ENCODE results near the gene LIF.

Gene LIF

DNA sequence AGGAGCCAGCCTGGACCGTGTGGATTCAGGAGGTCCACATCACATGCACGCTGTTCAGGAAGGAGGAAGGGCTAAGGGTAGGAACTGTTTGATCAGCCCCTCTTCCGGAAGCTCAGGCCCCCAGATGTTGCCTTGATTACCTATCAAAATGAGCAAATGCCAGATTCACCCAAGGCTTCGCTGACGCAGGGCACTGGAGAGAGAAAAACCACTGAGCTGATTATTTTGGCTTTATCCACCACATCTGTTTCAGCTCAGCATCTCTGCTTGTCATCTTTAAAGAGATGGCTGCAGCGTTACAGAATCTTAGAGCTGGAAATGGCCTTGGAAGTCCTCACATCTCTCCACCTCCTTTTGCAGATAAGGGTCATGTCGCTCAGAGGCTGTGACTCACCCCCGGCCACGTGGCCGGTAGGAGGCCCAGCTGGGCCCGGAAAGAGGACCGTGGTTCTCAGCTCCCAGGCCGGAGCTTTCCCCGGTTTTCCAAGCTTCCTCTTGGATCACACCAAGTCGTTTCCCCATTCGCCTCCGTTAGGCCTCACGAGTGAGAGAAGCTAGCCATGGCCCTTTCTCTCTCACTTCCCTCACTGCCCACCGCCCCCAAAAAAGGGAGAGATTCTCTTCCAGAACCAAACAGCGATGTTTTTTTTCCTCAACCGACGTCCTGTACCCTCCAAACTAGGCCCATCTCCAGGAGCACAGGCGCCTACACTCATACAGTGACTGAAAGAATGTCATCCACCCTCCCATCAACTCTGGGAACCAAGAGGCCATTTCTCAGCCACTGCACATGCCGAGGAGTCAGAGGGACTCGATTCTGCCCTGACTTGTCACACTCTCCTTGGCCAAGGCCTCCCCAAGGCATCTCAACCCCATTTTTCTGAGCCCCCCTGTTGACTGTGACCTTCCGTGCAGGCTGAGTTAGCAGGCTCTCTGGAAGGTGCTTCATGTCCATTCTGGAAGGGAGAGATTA is 37.6 kb downstream of the LIF start:
- no peak overlapping the region for H3K4me3 ChIP-seq (replicated peaks; ENCODE audit: low read depth, low read length)
- peak; percentile 72 for DNase-seq (ENCODE audit: extremely low read depth, low read depth)
- TF ChIP-seq, protein P1, sequence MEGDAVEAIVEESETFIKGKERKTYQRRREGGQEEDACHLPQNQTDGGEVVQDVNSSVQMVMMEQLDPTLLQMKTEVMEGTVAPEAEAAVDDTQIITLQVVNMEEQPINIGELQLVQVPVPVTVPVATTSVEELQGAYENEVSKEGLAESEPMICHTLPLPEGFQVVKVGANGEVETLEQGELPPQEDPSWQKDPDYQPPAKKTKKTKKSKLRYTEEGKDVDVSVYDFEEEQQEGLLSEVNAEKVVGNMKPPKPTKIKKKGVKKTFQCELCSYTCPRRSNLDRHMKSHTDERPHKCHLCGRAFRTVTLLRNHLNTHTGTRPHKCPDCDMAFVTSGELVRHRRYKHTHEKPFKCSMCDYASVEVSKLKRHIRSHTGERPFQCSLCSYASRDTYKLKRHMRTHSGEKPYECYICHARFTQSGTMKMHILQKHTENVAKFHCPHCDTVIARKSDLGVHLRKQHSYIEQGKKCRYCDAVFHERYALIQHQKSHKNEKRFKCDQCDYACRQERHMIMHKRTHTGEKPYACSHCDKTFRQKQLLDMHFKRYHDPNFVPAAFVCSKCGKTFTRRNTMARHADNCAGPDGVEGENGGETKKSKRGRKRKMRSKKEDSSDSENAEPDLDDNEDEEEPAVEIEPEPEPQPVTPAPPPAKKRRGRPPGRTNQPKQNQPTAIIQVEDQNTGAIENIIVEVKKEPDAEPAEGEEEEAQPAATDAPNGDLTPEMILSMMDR (IDR thresholded peaks at IDR 0.05; ENCODE audit: low read depth, low read length, missing control alignments) = no peak

DNA sequence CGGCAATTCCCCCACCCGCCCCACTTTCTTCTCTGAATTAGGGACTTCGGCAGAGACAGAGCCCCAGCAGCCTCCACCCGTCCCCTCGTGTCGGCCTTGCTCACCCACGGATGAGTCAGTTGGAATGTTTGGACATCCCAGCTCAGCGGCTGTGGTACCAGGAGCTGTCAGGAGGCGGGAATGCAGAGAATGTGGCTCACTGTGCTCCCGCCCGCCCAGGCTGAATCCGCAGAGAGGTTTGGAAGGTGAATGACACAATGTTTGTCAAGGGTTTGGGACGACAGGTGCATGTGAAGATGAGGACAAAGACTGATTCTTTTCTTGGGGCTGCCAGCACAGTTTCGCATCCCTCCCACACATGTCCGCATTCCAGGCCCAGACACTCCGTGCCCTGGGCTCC is 39.6 kb downstream of the LIF start:
- peak; percentile 74 for DNase-seq (ENCODE audit: extremely low read depth, low read depth)
- TF ChIP-seq, protein P1 (IDR thresholded peaks at IDR 0.05; ENCODE audit: low read depth, low read length, missing control alignments) = no peak
- no peak overlapping the region for H3K4me3 ChIP-seq (replicated peaks; ENCODE audit: low read depth, low read length)

DNA sequence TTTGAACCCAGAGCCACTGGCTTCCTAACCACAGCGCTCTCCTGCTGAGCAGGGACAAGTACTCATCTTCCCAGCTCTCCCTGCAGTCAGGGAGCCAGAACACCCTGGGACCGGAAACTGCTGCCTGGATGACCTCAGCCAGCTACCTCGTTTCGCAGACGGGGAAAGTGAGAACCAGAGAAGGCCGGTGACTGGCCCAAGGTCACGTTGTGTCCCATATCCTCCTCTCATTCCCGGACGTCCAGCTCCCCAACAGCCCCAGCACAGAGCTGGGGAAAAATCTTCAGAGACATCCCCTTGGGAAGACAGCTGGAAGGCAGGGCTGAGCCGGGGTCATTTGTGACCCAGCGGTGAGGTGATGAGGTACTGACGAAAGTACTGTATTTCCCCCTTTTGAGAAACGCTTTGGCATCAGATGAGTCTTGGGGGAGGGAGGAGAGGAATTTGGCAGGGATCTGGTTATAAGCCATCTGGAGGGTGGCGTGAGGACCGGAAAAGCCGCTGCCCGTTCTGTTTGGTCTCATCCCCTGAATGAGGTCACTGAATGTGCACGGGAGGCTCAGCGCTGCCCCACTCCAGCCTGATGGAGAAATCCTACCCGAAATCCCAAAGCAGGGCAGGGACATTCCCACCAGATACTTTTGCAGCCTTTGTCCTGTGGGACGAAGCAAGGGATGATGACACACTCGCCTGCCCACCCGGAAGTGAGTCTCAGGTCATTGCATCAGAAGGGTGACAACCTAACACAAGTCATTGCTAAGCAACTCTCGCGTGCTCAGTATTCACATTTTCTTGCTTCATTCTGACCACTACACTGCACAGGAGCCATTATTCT is 41.1 kb downstream of the LIF start:
- TF ChIP-seq, protein P1 (IDR thresholded peaks at IDR 0.05; ENCODE audit: low read depth, low read length, missing control alignments) = no peak
- 0 out of 2 replicates have a peak overlapping the region, but pooled peaks have one; percentile 6 for H3K4me3 ChIP-seq (replicated peaks; ENCODE audit: low read depth, low read length)
- peak; percentile 81 for DNase-seq (ENCODE audit: extremely low read depth, low read depth)

DNA sequence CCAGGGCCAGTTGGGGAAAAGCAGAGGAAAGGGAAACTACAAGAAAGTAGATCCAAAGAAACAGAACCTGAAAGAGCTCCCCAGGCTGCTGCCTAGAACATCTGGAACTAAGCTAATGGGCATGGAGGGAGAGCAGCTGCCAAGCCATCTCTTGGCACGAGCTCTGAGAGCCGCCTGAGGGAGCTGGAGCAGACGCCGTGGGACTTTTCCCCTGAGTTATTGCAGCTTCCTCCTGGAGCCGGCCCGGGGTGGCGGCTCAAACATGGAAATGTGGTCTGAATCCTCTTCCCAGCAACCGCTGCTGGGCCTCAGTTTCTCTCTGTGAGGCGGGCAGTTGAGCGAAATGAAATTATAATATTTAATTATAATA is 41.8 kb downstream of the LIF start:
- H3K4me3 ChIP-seq (replicated peaks; ENCODE audit: low read depth, low read length) = no peak overlapping the region
- DNase-seq (ENCODE audit: extremely low read depth, low read depth) = peak; percentile 56
- TF ChIP-seq, protein P1 (IDR thresholded peaks at IDR 0.05; ENCODE audit: low read depth, low read length, missing control alignments) = no peak

DNA sequence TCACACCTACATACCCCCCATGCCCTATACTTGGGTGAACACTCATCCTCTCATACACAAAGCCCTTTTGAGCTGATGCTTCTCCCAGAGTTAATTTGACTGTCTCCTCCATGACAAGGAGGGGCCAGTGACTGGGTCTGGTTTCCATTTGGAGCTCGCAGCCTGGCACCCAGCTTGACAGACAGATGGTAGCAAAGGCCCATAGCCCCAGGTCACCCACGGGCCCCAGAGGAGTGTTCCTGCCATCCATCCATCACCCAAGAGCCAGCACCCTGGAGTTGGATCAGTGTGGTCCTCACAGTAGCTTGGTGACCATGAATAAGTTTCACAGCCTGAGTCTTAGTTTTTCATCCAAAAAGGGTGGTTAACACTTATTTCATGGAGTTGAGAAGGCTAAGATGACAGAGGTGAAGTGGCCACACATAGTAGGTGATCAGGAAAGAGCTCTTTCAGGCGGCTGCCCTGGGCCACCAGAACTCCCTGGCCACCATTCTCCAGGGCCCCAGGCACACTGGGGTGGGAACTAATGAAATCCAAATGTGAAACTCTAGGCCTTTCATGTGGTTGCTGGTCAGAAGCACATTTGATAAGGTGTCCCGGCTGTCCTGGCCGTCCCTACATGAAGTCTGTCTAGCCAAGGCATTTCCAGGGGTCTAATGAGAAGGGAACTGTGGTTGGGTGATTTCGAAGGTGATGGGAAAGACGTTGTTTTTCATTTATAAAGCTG is 42.4 kb downstream of the LIF start:
- TF ChIP-seq, protein P1 (IDR thresholded peaks at IDR 0.05; ENCODE audit: low read depth, low read length, missing control alignments) = no peak
- DNase-seq (ENCODE audit: extremely low read depth, low read depth) = no peak
- H3K4me3 ChIP-seq (replicated peaks; ENCODE audit: low read depth, low read length) = no peak overlapping the region

DNA sequence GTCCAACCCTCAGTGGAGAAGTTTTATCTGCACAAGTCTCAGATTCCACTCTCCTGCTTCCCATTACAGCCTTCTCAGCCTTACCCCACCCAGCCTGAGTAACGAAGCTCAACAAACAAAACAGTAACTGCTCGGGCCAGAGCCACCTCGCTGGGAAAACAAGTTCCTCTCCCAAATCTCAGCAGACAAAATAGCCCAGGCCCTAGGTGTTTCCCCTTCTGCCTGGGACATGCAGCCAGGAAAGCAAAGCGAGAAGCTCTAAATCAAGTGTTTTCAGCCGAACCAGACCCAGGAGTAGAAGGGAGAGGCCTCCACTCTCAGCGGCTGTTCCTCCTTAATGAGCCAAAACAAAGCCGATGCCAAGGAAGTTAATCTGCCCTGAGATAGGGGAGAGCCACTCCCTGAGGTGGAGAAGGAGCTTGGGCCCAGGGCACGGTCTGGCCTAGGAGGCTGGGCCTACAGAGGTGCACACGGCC is 44.0 kb downstream of the LIF start:
- TF ChIP-seq, protein P1 (IDR thresholded peaks at IDR 0.05; ENCODE audit: low read depth, low read length, missing control alignments) = no peak
- DNase-seq (ENCODE audit: extremely low read depth, low read depth) = no peak
- no peak overlapping the region for H3K4me3 ChIP-seq (replicated peaks; ENCODE audit: low read depth, low read length)

All from HFF-Myc (cell line).